GM18511 (cell line): Measurements from ENCODE around the gene GLIS1.

Experiments
- ATAC-seq: cut with Tn5 transposase; IDR thresholded peaks from one replicate; pipeline ENCODE4 v1.9.1; 2021; ENCODE audit warnings: mild to moderate bottlenecking, moderate library complexity; ENCODE audit not compliant: unreplicated experiment

GLIS1 gene

GRCh38 chr1:53477651-53478501 lies 261.1 kb downstream of the GLIS1 start:
- ATAC-seq = no peak

DNA sequence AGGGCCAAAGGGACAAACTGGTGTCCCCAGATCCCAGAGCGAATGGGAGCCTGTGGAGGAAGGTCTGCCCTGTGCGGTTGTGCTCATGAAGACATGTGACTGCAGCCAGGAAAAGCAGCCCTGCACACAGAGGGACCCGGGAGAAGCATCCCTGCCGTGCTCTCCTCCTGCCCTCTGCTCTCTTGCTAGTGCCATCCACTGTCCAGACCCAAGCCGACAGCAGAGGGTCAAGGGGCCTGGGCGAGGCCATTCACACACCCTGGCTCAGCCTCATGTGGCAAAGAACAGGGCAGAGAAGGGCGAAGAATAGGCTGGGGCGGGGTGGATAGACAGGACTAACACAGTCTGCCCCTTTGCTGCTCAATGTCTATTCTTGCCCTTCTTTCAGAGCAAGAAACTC lies 262.4 kb downstream of the GLIS1 start:
- ATAC-seq = no peak

GRCh38 chr1:53475664-53476063 lies 263.3 kb downstream of the GLIS1 start:
- no peak for ATAC-seq

DNA sequence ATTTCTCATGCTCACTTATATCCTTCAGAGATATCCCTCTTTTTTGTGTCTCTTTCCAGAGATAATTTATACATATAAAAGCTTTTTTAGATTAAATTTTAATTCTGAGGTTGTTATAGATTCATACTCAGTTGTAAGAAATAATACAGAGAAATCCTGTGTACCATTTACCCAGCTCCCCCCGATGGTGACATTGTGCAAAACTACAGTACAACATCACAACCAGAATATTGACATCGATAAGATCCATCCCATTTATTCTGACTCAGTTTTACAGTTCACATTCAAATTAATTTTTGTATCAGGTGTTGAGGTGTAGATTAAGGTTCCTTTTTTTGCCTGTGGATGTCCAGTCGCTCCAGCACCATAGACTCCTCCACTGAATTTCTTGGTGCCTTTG lies 265.5 kb downstream of the GLIS1 start:
- ATAC-seq = no peak

DNA sequence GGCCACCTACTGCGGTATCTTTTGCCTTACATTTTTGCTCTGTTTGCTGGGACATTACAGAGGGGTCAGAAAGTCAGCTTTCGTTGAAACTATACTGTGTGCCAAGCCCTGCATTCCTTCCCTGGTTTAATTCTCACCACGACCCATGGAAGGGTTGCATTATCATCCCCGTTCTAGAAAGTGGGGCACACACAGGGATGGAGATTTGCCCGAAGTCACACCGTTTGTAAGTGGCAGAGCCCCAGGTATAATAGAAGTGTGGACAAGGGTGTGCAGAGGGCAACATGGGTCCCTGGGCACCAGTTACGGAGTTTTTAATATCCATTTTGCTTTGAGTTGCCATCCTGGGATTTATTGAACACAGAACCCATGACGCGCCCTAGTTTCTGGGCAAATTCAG lies 268.0 kb downstream of the GLIS1 start:
- ATAC-seq = no peak

DNA sequence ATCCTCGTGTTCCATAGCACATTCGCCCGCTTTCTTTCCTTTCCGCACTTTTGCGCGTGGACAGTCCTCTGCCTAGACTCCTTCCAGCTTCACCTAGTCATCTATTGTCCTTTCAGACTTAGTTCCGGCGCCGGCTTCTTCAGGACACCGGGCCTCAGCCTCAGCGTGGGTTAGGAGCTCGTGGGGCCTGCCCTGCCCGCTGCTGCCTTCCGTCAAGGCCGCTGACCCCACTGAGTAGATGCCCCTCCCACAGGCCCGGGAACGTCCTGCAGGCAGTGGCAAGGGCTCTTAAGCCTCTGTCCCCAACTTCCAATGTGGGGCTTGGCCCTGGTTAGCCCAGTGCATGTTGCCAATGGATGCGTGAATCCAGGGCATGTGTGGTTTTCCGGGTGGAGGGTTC lies 268.4 kb downstream of the GLIS1 start:
- no peak for ATAC-seq

- ATAC-seq = no peak
These were observed 268.8 kb downstream of the GLIS1 start for GRCh38 chr1:53470155-53470554.

- no peak for ATAC-seq
These were observed 269.6 kb downstream of the GLIS1 start for GRCh38 chr1:53469373-53469772.

- no peak for ATAC-seq
These were observed 270.6 kb downstream of the GLIS1 start for GRCh38 chr1:53468374-53468773.

- ATAC-seq = no peak
These were observed 271.6 kb downstream of the GLIS1 start for GRCh38 chr1:53467391-53467790.

DNA sequence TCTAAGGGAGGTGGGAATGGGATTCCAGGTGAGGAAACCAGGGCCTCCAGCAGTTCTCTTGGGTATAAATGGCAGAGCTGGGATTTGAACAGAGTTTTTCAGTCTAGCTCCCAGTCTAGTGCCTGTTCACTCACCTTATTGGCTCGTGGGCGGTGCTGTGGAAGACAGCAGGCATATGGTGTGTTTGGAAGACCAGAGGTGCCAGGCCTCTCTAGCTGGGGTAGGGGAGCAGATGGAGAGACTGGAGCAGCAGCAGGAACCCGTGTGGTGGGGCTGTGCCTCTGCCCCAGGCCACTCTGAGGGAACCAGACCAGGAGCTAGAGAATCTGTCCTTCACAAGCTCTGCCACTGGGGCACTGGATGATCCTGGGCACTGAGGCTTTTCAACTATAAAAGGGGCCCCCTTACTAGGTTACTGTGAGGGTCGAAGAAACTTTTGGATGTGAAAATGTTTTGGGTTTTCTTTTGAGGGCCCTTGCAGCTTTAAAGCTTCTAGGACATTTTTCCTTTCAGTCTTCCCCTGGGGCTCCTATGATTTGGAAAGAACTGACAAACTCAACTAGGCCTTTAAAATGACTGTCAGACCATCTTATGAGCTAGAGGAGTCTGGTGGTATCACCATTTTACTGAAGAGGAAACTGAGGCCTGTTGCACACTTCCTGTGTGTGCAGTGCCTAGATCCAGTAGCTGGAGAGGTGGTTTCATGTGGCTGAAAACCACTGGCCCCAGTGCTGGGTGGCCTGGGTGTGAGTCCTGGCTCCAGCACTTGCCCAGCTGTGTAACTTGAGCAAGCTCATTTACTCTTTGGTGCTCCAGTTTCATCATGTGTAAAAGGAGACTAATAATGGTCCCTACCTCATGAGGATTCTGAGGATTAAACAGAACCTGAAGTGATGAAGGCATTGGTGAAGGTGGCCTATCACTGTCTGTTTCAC lies 273.7 kb downstream of the GLIS1 start:
- no peak for ATAC-seq

- ATAC-seq = no peak
These were observed 274.7 kb downstream of the GLIS1 start for GRCh38 chr1:53463961-53464899.

- no peak for ATAC-seq
These were observed 276.0 kb downstream of the GLIS1 start for GRCh38 chr1:53462769-53463501.

DNA sequence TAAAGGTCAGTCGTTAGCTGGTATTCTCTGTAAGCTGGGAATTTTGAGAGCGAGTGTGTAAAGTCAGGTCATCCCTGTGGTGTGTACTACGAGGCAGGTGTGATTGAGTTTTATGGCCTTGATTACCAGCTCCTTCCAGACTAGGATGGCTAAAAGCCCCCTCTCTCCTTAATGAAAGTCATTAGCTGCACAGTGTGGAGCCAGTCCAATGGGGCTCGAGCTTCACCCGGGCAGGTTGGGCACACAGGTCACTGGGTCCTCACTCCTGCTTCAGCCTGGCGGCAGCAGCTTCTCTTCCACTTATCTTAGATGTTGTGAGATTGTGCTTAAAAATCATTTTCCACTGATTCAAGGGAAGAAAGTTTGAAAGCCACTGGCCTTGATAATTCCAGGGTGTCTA lies 276.8 kb downstream of the GLIS1 start:
- no peak for ATAC-seq

GRCh38 chr1:53461323-53462044 lies 277.5 kb downstream of the GLIS1 start:
- no peak for ATAC-seq

DNA sequence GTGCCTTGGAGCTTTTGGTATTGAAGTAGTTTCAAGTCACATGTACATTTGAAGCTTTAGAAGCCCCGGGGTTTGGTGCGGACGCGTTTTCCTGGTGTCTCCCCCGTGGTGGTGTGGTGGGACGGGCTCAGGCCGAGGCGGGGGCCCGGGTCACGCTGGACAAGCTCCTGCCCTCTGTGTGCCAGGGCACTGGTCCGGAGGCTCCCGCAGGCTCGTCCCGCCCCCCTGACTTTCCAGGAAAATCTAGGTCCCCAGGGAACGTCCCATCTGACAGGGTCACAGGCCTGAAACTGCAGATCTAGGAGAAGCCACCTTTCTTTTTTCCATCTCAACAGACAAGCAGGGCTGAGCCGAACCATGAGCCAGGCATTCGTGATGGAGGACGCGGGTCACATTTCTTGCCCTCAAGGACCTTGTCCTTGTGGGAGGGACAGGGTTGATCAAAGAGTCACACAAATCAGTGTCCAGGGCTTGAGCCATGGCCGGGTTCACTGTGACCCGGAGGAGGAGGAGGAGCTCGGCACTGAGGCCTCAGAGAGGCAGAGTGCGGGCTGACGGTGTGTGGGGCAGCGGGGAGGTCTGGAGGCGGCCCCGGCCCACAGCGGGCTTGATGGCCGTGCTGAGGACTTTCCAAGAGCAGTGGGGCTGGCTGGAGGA lies 278.2 kb downstream of the GLIS1 start:
- no peak for ATAC-seq

- ATAC-seq = no peak
These were observed 278.7 kb downstream of the GLIS1 start for GRCh38 chr1:53460211-53460634.

DNA sequence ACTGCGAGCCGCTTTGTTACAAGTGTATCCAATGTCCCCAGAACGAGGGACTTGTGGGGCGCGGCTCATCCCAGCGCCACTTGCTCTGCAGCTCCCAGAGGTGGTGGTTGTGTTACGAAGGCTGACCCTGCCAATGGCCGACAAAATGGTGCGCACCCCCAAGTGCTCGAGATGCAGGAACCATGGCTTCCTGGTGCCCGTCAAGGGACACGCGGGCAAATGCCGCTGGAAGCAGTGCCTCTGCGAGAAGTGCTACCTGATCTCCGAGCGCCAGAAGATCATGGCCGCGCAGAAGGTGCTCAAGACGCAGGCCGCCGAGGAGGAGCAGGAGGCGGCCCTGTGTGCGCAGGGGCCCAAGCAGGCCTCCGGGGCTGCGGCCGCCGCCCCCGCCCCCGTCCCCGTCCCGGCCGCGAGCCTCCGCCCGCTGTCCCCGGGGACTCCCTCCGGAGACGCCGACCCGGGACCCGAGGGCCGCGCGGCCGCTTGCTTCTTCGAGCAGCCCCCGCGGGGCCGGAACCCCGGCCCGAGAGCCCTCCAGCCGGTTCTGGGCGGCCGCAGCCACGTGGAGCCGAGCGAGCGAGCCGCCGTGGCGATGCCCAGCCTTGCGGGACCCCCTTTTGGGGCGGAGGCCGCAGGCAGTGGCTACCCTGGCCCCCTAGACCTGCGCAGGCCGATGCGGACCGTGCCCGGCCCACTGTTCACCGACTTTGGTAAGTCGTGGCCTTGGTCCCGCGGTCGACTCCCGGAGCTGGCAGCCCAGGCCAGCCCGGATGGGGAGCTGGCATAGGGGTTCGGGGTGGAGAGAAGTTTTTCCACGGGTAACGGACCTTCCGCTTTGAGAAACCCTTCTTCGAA lies 279.4 kb downstream of the GLIS1 start, which contains the start of gene DMRTB1:
TSS of gene DMRTB1 (plus strand) at position 79 of the 855 bp plus-strand sequence. CDS start at position 134, 55 bp downstream.
- ATAC-seq = no peak
